OCI-LY1 (cell line): Measurements from ENCODE around the gene STX5.

Experiments
- H2AFZ ChIP-seq: fragments of 200-600 bp; sonication (generic), shearing (Covaris generic); 2 replicates; pipeline ENCODE4 v1.6.0; 2014; ENCODE audit warnings: antibody characterized with exemption, mild to moderate bottlenecking, low read length
- H3F3A ChIP-seq: fragments of 200-600 bp; sonication (generic), shearing (Covaris generic); 2 replicates; pipeline ENCODE4 v1.6.0; 2014; ENCODE audit warnings: mild to moderate bottlenecking, antibody characterized with exemption, low read length, moderate library complexity; ENCODE audit not compliant: insufficient read depth
- H3K27ac ChIP-seq: fragments of 200-600 bp; sonication (generic); 2 replicates; pipeline ENCODE4 v1.5.1; 2014; ENCODE audit warnings: low read length, mixed run types, mild to moderate bottlenecking, low read depth; ENCODE audit not compliant: poor library complexity, severe bottlenecking
- H3K27me3 ChIP-seq: fragments of 200-600 bp; sonication (generic); 2 replicates; pipeline ENCODE4 v1.6.0; 2014; ENCODE audit warnings: antibody characterized with exemption, mild to moderate bottlenecking, low read length, moderate library complexity; ENCODE audit not compliant: insufficient read depth
- H3K36me3 ChIP-seq: fragments of 200-600 bp; sonication (generic); 2 replicates; pipeline ENCODE4 v1.6.1; 2014; ENCODE audit warnings: mild to moderate bottlenecking, antibody characterized with exemption, low read length, moderate library complexity, mixed read lengths; ENCODE audit not compliant: insufficient read depth
- H3K4me1 ChIP-seq: fragments of 200-600 bp; sonication (generic); 2 replicates; pipeline ENCODE4 v1.5.1; 2014; ENCODE audit warnings: mild to moderate bottlenecking, low read length, moderate library complexity; ENCODE audit not compliant: insufficient read depth, severe bottlenecking
- H3K4me2 ChIP-seq: fragments of 200-600 bp; sonication (generic), shearing (Covaris generic); 2 replicates; pipeline ENCODE4 v1.6.1; 2014; ENCODE audit warnings: low read length
- H3K4me3 ChIP-seq: fragments of 200-600 bp; sonication (generic); 2 replicates; pipeline ENCODE4 v1.5.1; 2014; ENCODE audit warnings: low read length, low read depth, mild to moderate bottlenecking, mixed read lengths; ENCODE audit not compliant: poor library complexity, severe bottlenecking
- H3K79me2 ChIP-seq: fragments of 200-600 bp; shearing (Covaris generic); 2 replicates; pipeline ENCODE4 v1.6.1; 2016; ENCODE audit warnings: mixed run types, low read length, mixed read lengths; ENCODE audit not compliant: insufficient read depth
- H3K9ac ChIP-seq: fragments of 200-600 bp; sonication (generic), shearing (Covaris generic); 2 replicates; pipeline ENCODE4 v1.6.1; 2014; ENCODE audit warnings: mild to moderate bottlenecking, low read length, mixed read lengths
- H3K9me2 ChIP-seq: fragments of 200-600 bp; sonication (generic), shearing (Covaris generic); 2 replicates; pipeline ENCODE4 v1.6.1; 2014; ENCODE audit warnings: low read depth, mild to moderate bottlenecking, low read length, mixed read lengths
- H3K9me3 ChIP-seq: fragments of 200-600 bp; shearing (Covaris generic); 2 replicates; pipeline ENCODE4 v1.6.1; 2014; ENCODE audit warnings: low read length, mixed read lengths
- H4K20me1 ChIP-seq: fragments of 200-600 bp; sonication (generic), shearing (Covaris generic); 2 replicates; pipeline ENCODE4 v1.6.0; 2016; ENCODE audit warnings: mild to moderate bottlenecking, low read length; ENCODE audit not compliant: insufficient read depth
- CTCF ChIP-seq: fragments of 200-600 bp; sonication (generic), shearing (Covaris generic); IDR thresholded peaks from 2 replicates; pipeline ENCODE4 v1.5.1; 2017; ENCODE audit warnings: mild to moderate bottlenecking, antibody characterized with exemption, low read length, moderate library complexity, mixed read lengths
- EZH2 ChIP-seq: fragments of 200-600 bp; sonication (generic), shearing (Covaris generic); IDR thresholded peaks from 2 replicates; pipeline ENCODE4 v1.8.0; 2017; ENCODE audit warnings: borderline replicate concordance, mixed run types, mild to moderate bottlenecking, antibody characterized with exemption, low read length, moderate library complexity, mixed read lengths

Gene STX5

GRCh38 chr11:62854825-62855570 is 23.1 kb upstream of the STX5 start:
- Histone ChIP-seq H3K27me3 (no peaks in the 10 kb centered on the region), H3K27ac (peak overlapping the region; percentile 92), H3K4me1 (peaks cover 47% of the 10 kb centered on the region), H3K9ac (peak overlapping the region; percentile 100), H3F3A (peaks cover 47% of the 10 kb centered on the region), H2AFZ (no peak overlapping the region), H3K9me3 (no peaks in the 10 kb centered on the region), H3K4me3 (peak overlapping the region; percentile 100), H3K4me2 (peak overlapping the region; percentile 95), H4K20me1 (no peaks in the 10 kb centered on the region), H3K79me2 (peaks cover 42% of the 10 kb centered on the region), H3K36me3 (peaks cover 55% of the 10 kb centered on the region), H3K9me2 (no peaks in the 10 kb centered on the region)
- TF ChIP-seq CTCF: no peak
- TF ChIP-seq EZH2: no peak

GRCh38 chr11:62854013-62854824 is 22.4 kb upstream of the STX5 start:
- peaks cover 50% of the 10 kb centered on the region for H3K36me3 ChIP-seq
- H3F3A ChIP-seq: peaks cover 52% of the 10 kb centered on the region
- H3K9ac ChIP-seq: peak overlapping the region; percentile 100
- H3K4me3 ChIP-seq: peak overlapping the region; percentile 100
- no peaks in the 10 kb centered on the region for H3K9me2 ChIP-seq
- no peak for TF ChIP-seq EZH2
- no peak for TF ChIP-seq CTCF
- peak overlapping the region; percentile 92 for H3K27ac ChIP-seq
- peaks cover 42% of the 10 kb centered on the region for H3K79me2 ChIP-seq
- H3K27me3 ChIP-seq: no peaks in the 10 kb centered on the region
- H4K20me1 ChIP-seq: no peaks in the 10 kb centered on the region
- H2AFZ ChIP-seq: no peak overlapping the region
- H3K9me3 ChIP-seq: no peaks in the 10 kb centered on the region
- H3K4me1 ChIP-seq: peaks cover 39% of the 10 kb centered on the region
- peak overlapping the region; percentile 95 for H3K4me2 ChIP-seq

GRCh38 chr11:62853279-62853965 is 21.6 kb upstream of the STX5 start:
- H3K36me3 ChIP-seq: peaks cover 50% of the 10 kb centered on the region
- H3K9me2 ChIP-seq: no peaks in the 10 kb centered on the region
- no peaks in the 10 kb centered on the region for H4K20me1 ChIP-seq
- peak overlapping the region; percentile 95 for H3K4me2 ChIP-seq
- H2AFZ ChIP-seq: no peak overlapping the region
- H3K27me3 ChIP-seq: no peaks in the 10 kb centered on the region
- peaks cover 42% of the 10 kb centered on the region for H3K79me2 ChIP-seq
- H3K9me3 ChIP-seq: no peaks in the 10 kb centered on the region
- H3K27ac ChIP-seq: peak overlapping the region; percentile 92
- H3K4me1 ChIP-seq: peaks cover 37% of the 10 kb centered on the region
- H3K9ac ChIP-seq: peak overlapping the region; percentile 100
- H3K4me3 ChIP-seq: peak overlapping the region; percentile 100
- peaks cover 52% of the 10 kb centered on the region for H3F3A ChIP-seq
- TF ChIP-seq CTCF (no peak), EZH2 (no peak)
